HCT116 (cell line): ENCODE measurements around the gene TRPV4. TPM values are rescaled to one million over a fixed set of nuclear protein-coding genes. Genes with fewer than 3 reads are reported as not detected.

ENCODE experiments used
- ATAC-seq: fragments of 200-7000 bp; cut with Tn5 transposase; 2 replicates; pipeline ENCODE4 v1.9.1; 2020; ENCODE audit warnings: mild to moderate bottlenecking, moderate library complexity
- BruUV-seq: library from RNA; stranded (reverse); fragments of 400-500 nt; replicated peaks from 2 replicates; lab custom pipeline; 2021; lab: Mats Ljungman, UMichigan
- CTCF ChIA-PET: fragments of 300-600 bp; sonication (Branson Sonifier 250); formaldehyde crosslinking; loops from one replicate; lab custom pipeline; 2021; ENCODE audit warnings: antibody characterized with exemption; lab: Charles Lee
- POLR2A ChIA-PET: fragments of 300-600, 350-600 bp; sonication (Branson Sonifier 250); formaldehyde crosslinking; loops from one replicate; lab custom pipeline; 2021; ENCODE audit warnings: antibody characterized with exemption; lab: Charles Lee
- RAD21 ChIA-PET, 2 experiments: fragments of 300-600 bp; sonication (Branson Sonifier 250); formaldehyde crosslinking; loops; one replicate each; lab custom pipeline; 2023; ENCODE audit warnings: low total read pairs in 2 of 2; ENCODE audit not compliant: uncharacterized antibody in 2 of 2, unreplicated experiment in 2 of 2, low non-redundant PET in 1 of 2; lab: Charles Lee
- DNase-seq: peaks from one replicate; pipeline ENCODE4 v3.0.0-alpha.2; 2010; ENCODE audit warnings: low read depth, low spot score
- H2AFZ ChIP-seq: fragments of 200-600 bp; shearing (Covaris generic), sonication (generic); 2 replicates; pipeline ENCODE4 v1.6.1; 2017; ENCODE audit warnings: low read depth, mixed run types, mixed read lengths, antibody characterized with exemption, low read length; ENCODE audit not compliant: poor library complexity, severe bottlenecking
- H3K27ac ChIP-seq: 2 replicates; pipeline ENCODE4 v1.5.1; 2012; ENCODE audit warnings: low read depth, low read length
- H3K27me3 ChIP-seq: fragments of 200-600 bp; sonication (generic); 2 replicates; pipeline ENCODE4 v1.6.1; 2016; ENCODE audit warnings: mixed run types, low read length, mixed read lengths; ENCODE audit not compliant: insufficient read depth
- H3K36me3 ChIP-seq, 2 experiments: fragments of 200-500 bp in 1 of 2; fragments of 200-600 bp in 1 of 2; sonication (Bioruptor generic) in 1 of 2; sonication (generic) in 1 of 2; 2 replicates each; pipeline versions ENCODE4 v1.5.1 to v1.6.1; 2014 to 2016; ENCODE audit warnings: low read length in 2 of 2, inconsistent platforms in 1 of 2, mixed read lengths in 1 of 2, mixed run types in 1 of 2; ENCODE audit not compliant: insufficient read depth in 2 of 2, control insufficient read depth in 1 of 2
- H3K4me1 ChIP-seq, 2 experiments: fragments of 200-600 bp in 1 of 2; sonication (generic) in 1 of 2; 2 replicates each; pipeline versions ENCODE4 v1.5.1 to v1.6.1; 2012 to 2017; ENCODE audit warnings: low read length in 2 of 2, inconsistent platforms in 1 of 2, mild to moderate bottlenecking in 1 of 2, mixed read lengths in 1 of 2, mixed run types in 1 of 2, moderate library complexity in 1 of 2; ENCODE audit not compliant: insufficient read depth in 2 of 2, control insufficient read depth in 1 of 2
- H3K4me2 ChIP-seq: fragments of 200-600 bp; sonication (generic); 2 replicates; pipeline ENCODE4 v1.6.1; 2017; ENCODE audit warnings: mixed run types, low read length, mixed read lengths
- H3K4me3 ChIP-seq, 2 experiments: fragments of 200-600 bp in 1 of 2; sonication (generic) in 1 of 2; replicated peaks in 1 of 2; 2 replicates each; pipeline ENCODE4 v1.5.1; 2011 to 2016; ENCODE audit warnings: low read length in 2 of 2, control low read depth in 1 of 2, low read depth in 1 of 2, mild to moderate bottlenecking in 1 of 2, mixed read lengths in 1 of 2, mixed run types in 1 of 2
- H3K79me2 ChIP-seq: fragments of 200-600 bp; sonication (generic); 2 replicates; pipeline ENCODE4 v1.6.1; 2017; ENCODE audit warnings: mild to moderate bottlenecking, mixed run types, low read length, moderate library complexity, mixed read lengths; ENCODE audit not compliant: insufficient read depth
- H3K9ac ChIP-seq: fragments of 200-600 bp; sonication (generic); 2 replicates; pipeline ENCODE4 v1.6.1; 2016; ENCODE audit warnings: low read length, mixed read lengths
- H3K9me2 ChIP-seq: fragments of 200-600 bp; sonication (generic), shearing (Covaris generic); 2 replicates; pipeline ENCODE4 v1.6.1; 2017; ENCODE audit warnings: mixed run types, mild to moderate bottlenecking, moderate library complexity; ENCODE audit not compliant: insufficient read depth
- H3K9me3 ChIP-seq, 2 experiments: fragments of 200-500 bp in 1 of 2; fragments of 200-600 bp in 1 of 2; sonication (Bioruptor generic) in 1 of 2; sonication (generic) in 1 of 2; 2 replicates each; pipeline ENCODE4 v1.6.1; 2014 to 2017; ENCODE audit warnings: low read length in 2 of 2, mixed read lengths in 2 of 2, inconsistent platforms in 1 of 2, low read depth in 1 of 2, mild to moderate bottlenecking in 1 of 2, mixed run types in 1 of 2, moderate library complexity in 1 of 2; ENCODE audit not compliant: control insufficient read depth in 1 of 2, insufficient read depth in 1 of 2
- H4K20me1 ChIP-seq: fragments of 200-600 bp; sonication (generic), shearing (Covaris generic); 2 replicates; pipeline ENCODE4 v1.6.1; 2017; ENCODE audit warnings: mixed run types, mild to moderate bottlenecking, moderate library complexity; ENCODE audit not compliant: insufficient read depth
- CBX3 ChIP-seq: IDR thresholded peaks from 2 replicates; pipeline ENCODE4 v1.6.1; 2012; ENCODE audit warnings: low read depth
- ELF1 ChIP-seq: IDR thresholded peaks from 2 replicates; pipeline ENCODE4 v1.6.1; 2012; ENCODE audit warnings: low read depth, borderline replicate concordance
- FOSL1 ChIP-seq: IDR thresholded peaks from 2 replicates; pipeline ENCODE4 v1.6.1; 2012; ENCODE audit warnings: low read depth
- JUND ChIP-seq: IDR thresholded peaks from 2 replicates; pipeline ENCODE4 v1.6.1; 2012
- POLR2A ChIP-seq: IDR thresholded peaks from 2 replicates; pipeline ENCODE4 v1.7.0; 2011; ENCODE audit warnings: borderline replicate concordance; ENCODE audit not compliant: insufficient read depth, insufficient read length; ENCODE audit errors: extremely low read depth
- POLR2AphosphoS5 ChIP-seq: IDR thresholded peaks from 2 replicates; pipeline ENCODE4 v1.6.1; 2011; ENCODE audit warnings: mild to moderate bottlenecking, low read depth, low read length, moderate library complexity
- intact Hi-C: fragments of 100-400 bp; cut with micrococcal nuclease; formaldehyde crosslinking; loops from 2 replicates; pipeline ENCODE4 v1.10.0; 2022
- total RNA-seq: library from RNA; stranded (reverse); gene quantifications from one replicate; pipeline ENCODE4 v1.2.1, GENCODE V29; 2021; ENCODE audit not compliant: unreplicated experiment
- TF ChIP-seq, protein P1 (sequence below), 3 experiments: fragments of 200-600 bp in 1 of 3; sonication (generic) in 1 of 3; IDR thresholded peaks in 2 of 3; conservative IDR thresholded peaks in 1 of 3; 2 replicates each; pipeline ENCODE4 v1.5.1; 2012 to 2017; ENCODE audit warnings: low read depth in 2 of 3, low read length in 2 of 3, antibody characterized with exemption in 1 of 3, borderline replicate concordance in 1 of 3, control low read depth in 1 of 3, mild to moderate bottlenecking in 1 of 3, mixed read lengths in 1 of 3, mixed run types in 1 of 3, moderate library complexity in 1 of 3; ENCODE audit not compliant: insufficient read depth in 1 of 3

TRPV4 gene
- total RNA-seq, 1 experiment from 2014 or later: 0.54 TPM

DNA sequence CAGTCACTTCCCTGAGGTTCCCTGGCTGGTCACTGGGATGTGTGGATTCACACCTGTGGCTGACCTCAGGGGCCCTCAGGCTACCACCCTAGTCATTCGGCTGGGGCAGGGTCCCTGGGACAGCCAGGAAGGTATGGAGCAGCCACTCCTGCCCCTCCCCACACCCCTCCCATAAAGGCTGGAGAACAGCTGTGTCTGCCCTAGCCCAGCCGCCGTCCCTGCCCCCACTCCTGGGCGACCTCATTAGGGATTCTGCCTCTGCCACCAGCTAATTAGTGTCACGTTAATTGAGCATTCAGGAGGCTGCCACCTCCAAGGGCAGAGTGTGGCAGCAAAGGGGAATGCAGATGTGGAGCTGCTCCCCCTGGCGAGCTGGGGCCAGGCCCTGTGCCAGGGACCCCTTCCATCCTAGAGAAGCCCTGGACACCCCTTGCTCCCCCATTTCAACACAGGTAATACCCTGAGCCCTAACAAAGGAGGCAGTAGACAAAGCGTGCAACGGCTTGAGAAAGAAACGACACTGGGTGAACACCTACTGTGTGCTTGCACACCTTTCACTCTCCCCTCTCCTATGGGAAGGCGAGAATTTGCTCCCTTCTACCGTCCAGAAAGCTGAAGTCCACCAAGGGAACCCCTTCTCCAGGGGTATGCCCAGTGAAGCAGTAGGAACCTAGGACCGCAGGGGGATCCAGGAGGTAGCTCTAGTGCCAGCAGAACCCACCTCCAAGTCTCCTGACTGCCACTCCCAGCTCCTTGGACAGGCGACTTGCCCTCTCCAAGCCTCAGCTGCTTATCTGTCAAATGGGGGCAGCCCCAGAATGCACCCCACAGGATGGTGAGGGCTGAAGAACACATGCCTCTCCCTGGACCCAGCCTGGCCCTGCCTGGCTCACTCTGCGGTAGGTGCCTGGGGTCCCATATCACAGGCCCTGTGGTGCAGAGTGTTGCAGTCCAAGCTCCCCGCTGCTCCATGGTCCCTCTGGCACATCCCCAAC lies 74.5 kb downstream of the TRPV4 start:
- no peak overlapping the region for H3K9ac ChIP-seq
- no peaks in the 10 kb centered on the region for H3K9me2 ChIP-seq
- H3K36me3 ChIP-seq: no peaks in the 10 kb centered on the region
- no peak for DNase-seq
- BruUV-seq: no TSS peak
- H3K9me3 ChIP-seq: peaks cover 0 to 5% of the 10 kb centered on the region in 2 experiments; a peak in 1 of 4 replicates
- no peak overlapping the region for H3K27ac ChIP-seq
- CTCF ChIA-PET: no interaction called here
- ATAC-seq: no peak
- no peak overlapping the region for H3K4me2 ChIP-seq
- H4K20me1 ChIP-seq: no peaks in the 10 kb centered on the region
- intact Hi-C loops: no loop called here
- H3K27me3 ChIP-seq: no peaks in the 10 kb centered on the region
- peaks cover 0 to 12% of the 10 kb centered on the region in 2 experiments; a peak in 2 of 4 replicates for H3K4me1 ChIP-seq
- H2AFZ ChIP-seq: no peak overlapping the region
- no peaks in the 10 kb centered on the region for H3K79me2 ChIP-seq
- TF ChIP-seq CBX3 (no peak), JUND (no peak), ELF1 (no peak), POLR2A (no peak), FOSL1 (no peak), POLR2AphosphoS5 (no peak)
- TF ChIP-seq, protein P1, sequence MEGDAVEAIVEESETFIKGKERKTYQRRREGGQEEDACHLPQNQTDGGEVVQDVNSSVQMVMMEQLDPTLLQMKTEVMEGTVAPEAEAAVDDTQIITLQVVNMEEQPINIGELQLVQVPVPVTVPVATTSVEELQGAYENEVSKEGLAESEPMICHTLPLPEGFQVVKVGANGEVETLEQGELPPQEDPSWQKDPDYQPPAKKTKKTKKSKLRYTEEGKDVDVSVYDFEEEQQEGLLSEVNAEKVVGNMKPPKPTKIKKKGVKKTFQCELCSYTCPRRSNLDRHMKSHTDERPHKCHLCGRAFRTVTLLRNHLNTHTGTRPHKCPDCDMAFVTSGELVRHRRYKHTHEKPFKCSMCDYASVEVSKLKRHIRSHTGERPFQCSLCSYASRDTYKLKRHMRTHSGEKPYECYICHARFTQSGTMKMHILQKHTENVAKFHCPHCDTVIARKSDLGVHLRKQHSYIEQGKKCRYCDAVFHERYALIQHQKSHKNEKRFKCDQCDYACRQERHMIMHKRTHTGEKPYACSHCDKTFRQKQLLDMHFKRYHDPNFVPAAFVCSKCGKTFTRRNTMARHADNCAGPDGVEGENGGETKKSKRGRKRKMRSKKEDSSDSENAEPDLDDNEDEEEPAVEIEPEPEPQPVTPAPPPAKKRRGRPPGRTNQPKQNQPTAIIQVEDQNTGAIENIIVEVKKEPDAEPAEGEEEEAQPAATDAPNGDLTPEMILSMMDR (IDR thresholded peaks at IDR 0.05 in 2 of 3, conservative IDR thresholded peaks at IDR 0.05 in 1 of 3; ENCODE audit: borderline replicate concordance in 1 of 3, insufficient read depth in 1 of 3, low read depth in 2 of 3, low read length in 2 of 3): no peak
- RAD21 ChIA-PET: no interaction called here
- POLR2A ChIA-PET: no interaction called here
- H3K4me3 ChIP-seq: no peak overlapping the region
